NCI-H2171 treated with DMSO at 0.1 percent for 48 hours (cell line): ENCODE data around the gene APBA1.

Experiments
- DNase-seq: peaks from one replicate; lab custom pipeline; 2025; lab: John Stamatoyannopoulos, UW

Gene APBA1

DNA sequence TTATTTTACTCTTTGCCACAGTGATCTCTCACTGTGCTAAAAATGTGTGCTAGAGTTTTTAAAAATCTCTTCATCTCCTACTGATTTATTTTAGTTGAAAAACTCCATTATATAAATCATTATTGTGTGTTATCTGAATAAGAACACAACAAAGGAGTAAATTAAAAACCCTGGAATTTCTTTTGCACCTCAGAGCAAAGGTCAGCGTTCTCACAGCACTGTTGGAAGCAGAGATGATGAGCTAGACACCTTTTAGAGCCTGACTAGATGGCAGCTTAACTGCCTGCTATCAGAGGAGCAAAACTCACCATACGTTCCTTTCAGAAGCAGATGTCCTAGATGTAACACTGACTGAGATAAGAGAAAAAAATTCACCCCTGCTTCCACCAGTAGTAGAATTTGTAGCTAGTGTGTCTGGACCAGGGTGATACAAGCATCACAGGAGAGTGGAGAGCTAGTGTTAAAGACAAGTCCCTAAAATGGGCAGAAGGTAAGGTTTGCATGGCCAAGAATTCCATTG is 200.0 kb downstream of the APBA1 start:
- peak; percentile 20 for DNase-seq

DNA sequence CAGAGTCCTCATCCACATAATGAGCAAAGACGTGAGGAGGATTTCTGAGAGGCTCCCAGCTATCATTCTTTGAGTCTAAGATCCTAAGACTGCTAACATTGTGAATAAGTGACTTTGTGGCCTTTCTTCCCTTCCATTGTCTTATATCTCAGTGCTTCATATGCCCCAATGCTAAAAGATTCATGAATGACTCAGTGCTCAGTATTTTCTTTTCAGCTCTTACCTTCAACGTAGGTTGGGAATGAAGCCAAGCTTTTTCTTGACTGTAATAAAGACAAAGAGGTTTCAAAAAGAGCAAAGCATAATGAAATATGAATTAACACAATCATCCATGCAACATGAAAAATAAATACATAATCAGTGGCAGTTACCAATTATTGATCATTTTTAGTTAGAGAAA is 200.7 kb downstream of the APBA1 start:
- no peak for DNase-seq

- DNase-seq = no peak
Measured at GRCh38 chr9:69470186-69470977, 201.8 kb downstream of the APBA1 start.

GRCh38 chr9:69469136-69469535 is 203.0 kb downstream of the APBA1 start:
- no peak for DNase-seq

DNA sequence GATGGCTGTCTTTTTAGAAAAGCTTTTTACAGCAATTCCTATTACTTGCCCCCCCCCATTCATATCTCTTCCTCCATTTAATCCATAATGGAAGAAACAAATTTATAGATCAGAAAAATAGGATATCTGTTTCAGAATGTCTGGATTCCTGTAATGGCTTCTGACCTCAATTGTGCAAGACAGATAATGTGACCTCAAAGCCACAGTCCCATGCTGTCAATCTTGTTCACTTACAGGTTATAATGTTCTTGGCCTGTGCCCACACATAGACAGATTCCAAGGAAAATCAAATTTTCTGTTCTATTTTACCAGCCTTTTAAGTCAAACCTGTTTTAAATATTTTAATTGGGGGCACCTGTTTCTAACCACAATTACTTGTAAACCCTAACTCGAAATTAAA is 203.8 kb downstream of the APBA1 start:
- DNase-seq = no peak

DNA sequence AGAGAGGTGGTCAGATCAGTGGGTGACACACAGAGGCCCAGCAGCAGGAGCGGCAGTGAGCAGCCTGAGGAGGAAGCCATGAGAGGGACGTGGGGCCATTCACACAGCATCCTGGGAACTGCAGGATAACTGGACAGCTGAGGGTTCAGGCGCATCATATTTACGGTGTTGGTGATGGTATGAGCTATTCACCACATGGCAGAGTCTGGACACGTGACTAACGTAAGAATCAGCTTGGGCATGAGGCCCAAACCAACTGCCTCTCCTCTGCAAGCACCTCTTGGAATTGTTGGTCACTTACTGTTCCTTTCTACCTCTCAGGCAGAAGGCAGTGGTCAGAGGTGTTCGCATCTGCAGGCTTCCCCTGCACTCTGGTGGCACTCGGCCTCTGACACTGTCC is 206.0 kb downstream of the APBA1 start:
- no peak for DNase-seq

GRCh38 chr9:69465473-69465872 is 206.7 kb downstream of the APBA1 start:
- no peak for DNase-seq

DNA sequence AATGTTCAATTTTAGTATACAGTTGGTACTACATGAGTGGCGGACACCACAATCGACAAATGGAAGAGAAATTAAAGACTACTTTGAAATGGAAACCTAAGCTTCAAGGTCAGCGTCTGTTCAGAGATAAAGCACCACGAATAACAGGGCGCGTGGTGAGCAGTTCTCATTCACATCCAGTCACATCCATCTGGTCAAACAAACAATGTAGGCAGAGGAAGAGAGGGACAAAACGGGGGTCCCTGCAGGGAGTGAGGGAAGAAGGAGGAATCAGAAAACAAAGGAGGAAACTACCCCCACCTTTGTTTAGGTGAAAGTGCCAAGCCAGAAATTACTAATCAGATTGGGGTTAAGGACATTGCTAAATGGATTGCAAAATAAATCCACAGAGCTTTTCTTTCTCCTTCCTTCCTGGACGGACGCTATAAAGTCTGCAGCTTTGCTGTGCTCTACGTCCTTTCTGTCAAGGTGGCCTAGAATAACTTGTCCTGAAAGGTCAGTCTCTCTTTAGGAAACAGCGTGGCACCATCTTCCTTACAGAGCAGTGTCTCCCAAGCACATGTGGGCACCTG is 208.6 kb downstream of the APBA1 start:
- DNase-seq = no peak

DNA sequence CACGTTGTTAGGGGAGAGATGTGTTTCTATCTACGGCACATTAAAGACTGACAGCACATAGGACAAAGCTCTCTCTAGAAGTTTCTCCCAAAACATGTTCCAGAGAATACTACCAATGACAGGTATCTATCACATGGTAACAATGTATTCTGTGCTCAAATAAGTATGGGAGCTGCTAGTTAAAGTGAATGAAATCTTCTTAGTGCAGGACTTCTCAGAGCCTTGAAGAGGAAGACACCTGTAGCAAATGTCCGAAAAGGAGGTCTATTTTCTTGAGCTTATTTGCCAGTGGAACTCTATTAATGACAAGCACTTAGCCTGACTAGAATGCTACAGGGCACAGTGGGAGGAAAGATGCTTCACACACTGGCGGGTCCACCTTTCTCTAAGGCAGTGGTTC is 209.8 kb downstream of the APBA1 start:
- no peak for DNase-seq

DNA sequence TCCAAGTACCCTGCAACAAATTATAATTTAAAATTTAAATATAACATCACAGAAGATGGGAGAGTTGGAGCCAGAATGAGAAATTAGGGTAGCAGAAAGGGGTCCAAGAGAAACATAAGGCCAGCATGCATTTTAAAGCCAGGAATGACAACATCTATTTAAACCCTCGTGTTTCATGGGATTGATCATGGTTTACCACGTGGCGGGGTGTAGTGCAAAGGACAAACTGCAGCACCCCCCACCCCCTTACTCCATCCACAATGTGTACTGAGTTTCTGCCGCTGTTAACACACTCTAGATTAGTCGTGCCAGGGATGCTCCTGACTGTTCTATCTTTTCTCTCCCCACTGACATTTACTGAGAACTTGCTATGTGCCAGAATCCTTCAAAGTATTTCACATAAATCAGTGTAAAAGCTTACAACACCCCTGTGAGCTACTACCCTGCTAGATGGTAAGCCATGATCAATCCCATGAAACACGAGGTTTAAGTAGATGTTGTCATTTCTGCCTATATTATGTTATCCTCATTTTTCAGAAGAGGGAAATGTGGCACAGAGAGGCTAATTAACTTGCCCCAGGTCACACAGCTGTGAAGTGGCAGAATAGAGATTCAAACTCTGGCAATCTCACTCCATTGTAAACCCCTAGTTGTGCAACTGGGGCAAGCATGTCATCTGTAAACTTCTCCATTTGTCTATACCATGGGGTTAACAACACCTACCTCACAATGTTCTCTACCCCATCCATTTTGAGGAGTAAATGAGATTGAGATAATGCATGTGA is 210.9 kb downstream of the APBA1 start:
- no peak for DNase-seq

GRCh38 chr9:69460012-69460411 is 212.2 kb downstream of the APBA1 start:
- DNase-seq = no peak

DNA sequence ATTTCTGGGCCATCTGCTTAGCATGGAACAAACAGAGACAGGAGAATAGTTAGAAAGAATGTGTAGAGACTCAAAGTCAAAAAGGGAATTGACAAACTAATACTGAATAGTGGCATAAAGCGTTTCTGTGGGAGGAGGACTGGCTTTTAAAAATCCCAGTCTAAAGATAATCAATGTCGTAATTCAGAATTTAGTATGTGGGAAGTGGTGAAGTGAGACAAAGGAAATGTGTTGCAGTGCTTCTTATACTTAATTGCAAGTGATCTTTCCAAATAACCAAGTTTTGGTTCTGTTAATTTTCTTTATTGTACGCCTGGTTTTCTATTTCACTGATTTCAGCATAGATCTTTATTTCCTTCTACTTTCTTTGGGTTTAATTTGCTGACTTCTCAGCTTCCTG is 214.0 kb downstream of the APBA1 start:
- DNase-seq = no peak

GRCh38 chr9:69456201-69456600 is 216.0 kb downstream of the APBA1 start:
- no peak for DNase-seq

DNA sequence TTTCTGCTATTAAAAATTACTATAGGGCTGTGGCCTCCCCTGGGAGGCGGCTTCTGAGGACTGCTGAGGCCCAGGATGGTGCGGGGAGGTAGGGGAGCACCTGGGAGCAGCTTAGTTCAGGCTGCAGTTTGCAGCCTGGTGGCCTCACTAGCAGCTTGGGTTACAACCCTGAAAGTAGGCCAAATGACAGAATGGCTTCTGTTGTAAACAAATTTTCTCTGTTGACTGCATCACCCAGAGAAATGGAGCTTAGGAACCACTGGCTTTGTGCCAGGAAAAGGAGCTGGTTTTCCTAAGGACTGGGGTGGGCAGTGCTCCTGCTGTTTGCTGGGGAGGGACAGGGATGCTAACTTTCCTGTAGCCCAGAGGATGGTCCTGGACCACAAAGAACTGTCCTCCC is 216.9 kb downstream of the APBA1 start:
- peak; percentile 86 for DNase-seq

GRCh38 chr9:69454321-69454720 is 217.8 kb downstream of the APBA1 start:
- no peak for DNase-seq

GRCh38 chr9:69453746-69454145 is 218.4 kb downstream of the APBA1 start:
- DNase-seq = no peak

- DNase-seq = no peak
Measured at GRCh38 chr9:69452110-69452782, 219.9 kb downstream of the APBA1 start.

- no peak for DNase-seq
Measured at GRCh38 chr9:69446496-69446895, 225.7 kb downstream of the APBA1 start.

- DNase-seq = no peak
Measured at GRCh38 chr9:69445251-69445650, 226.9 kb downstream of the APBA1 start.

DNA sequence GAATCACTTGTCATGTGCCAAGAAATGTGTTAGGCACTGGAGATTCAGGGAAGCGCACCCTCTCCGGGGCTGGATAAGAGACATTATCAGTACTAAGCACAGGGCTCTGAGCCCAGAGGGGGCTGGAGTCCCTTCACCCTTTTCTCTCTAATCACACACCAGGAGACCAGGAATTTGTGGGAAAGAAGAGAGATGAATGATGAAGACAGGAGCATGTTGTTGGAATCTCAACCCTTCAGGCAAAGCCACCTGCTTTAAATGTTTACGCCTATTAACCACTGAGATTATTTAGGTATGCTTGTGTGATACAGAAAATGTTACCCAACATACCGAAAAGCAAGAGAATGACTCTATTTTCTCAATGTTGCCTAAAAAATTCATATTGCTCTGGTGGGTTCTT is 227.4 kb downstream of the APBA1 start:
- DNase-seq = no peak

- DNase-seq = no peak
Measured at GRCh38 chr9:69444021-69444420, 228.2 kb downstream of the APBA1 start.

- DNase-seq = peak; percentile 85
Measured at GRCh38 chr9:69443178-69443577, 229.0 kb downstream of the APBA1 start.
